Transverse colon (tissue), 4 donors: ENCODE data around the gene ZFPM1. TPM values are rescaled to one million over a fixed set of nuclear protein-coding genes. Genes with fewer than 3 reads are reported as not detected.

Source experiments
- DNase-seq: peaks from one replicate; pipeline ENCODE4 v3.0.0-alpha.2; 2019
- H3K27ac ChIP-seq, 4 donors: fragments of 200-600 bp; sonication (generic); 2 replicates each; pipeline ENCODE4 v1.5.1; 2016 to 2018; ENCODE audit warnings: inconsistent platforms in 4 of 4
- H3K27me3 ChIP-seq: fragments of 200-600 bp; sonication (generic); 2 replicates; pipeline ENCODE4 v1.5.1; 2017; ENCODE audit warnings: inconsistent platforms
- H3K36me3 ChIP-seq, 4 donors: fragments of 200-600 bp; sonication (generic); 2 replicates each; pipeline ENCODE4 v1.5.1; 2017 to 2019; ENCODE audit warnings: inconsistent platforms in 4 of 4
- H3K4me1 ChIP-seq, 4 donors: fragments of 200-600 bp; sonication (generic); 2 replicates each; pipeline ENCODE4 v1.5.1; 2017 to 2020; ENCODE audit warnings: inconsistent platforms in 4 of 4
- H3K4me3 ChIP-seq, 4 donors: fragments of 200-600 bp; sonication (generic); 1 replicate in 1 of 4; 2 replicates in 3 of 4; pipeline versions ENCODE4 v1.5.1 to v1.6.1; 2017 to 2019; ENCODE audit warnings: inconsistent platforms in 4 of 4
- H3K9me3 ChIP-seq, 2 donors: fragments of 200-600 bp; sonication (generic); 2 replicates each; pipeline ENCODE4 v1.5.1; 2017 to 2019; ENCODE audit warnings: inconsistent platforms in 2 of 2
- EP300 ChIP-seq: sonication (generic); formaldehyde crosslinking; IDR thresholded peaks from one replicate; pipeline ENCODE4 v1.6.1; 2017; ENCODE audit warnings: antibody characterized with exemption, low read depth
- POLR2A ChIP-seq: fragments of 450-650 bp; IDR thresholded peaks from one replicate; pipeline ENCODE4 v1.6.1; 2016; ENCODE audit warnings: antibody characterized with exemption, mild to moderate bottlenecking, moderate library complexity
- POLR2AphosphoS5 ChIP-seq, 3 donors: sonication (generic); formaldehyde crosslinking; IDR thresholded peaks; one replicate each; pipeline ENCODE4 v1.6.1; 2016; ENCODE audit warnings: antibody characterized with exemption in 3 of 3
- WGBS, 2 donors: methylation state at CpG; one replicate each; pipeline ENCODE4 v1.1.5; 2018; ENCODE audit warnings: low coverage in 1 of 2; 5-methylcytosine and 5-hydroxymethylcytosine counted together
- in situ Hi-C, 4 donors: fragments of 200-750 bp; cut with MboI; loops; one replicate each; pipeline versions ENCODE4 v1.15.0 to v1.15.1; 2017; ENCODE audit warnings: low sequenced_read_pairs in 3 of 4, low pct_ligation_motif_present in 1 of 4, low pct_unique_long_range_greater_than_20kb in 1 of 4
- intact Hi-C: fragments of 100-400 bp; cut with DNase I; formaldehyde crosslinking; loops from one replicate; pipeline ENCODE4 v1.15.1; 2023; ENCODE audit warnings: low total_unique reads
- total RNA-seq, 4 donors: library from RNA; depleted of rRNA; stranded (reverse); fragments of >200 nt; gene quantifications; one replicate each; pipeline ENCODE4 v1.1.0, GENCODE V29; 2016
- TF ChIP-seq, protein P1 (sequence below), 5 experiments: fragments of 200-600 bp in 3 of 5; fragments of 450-650 bp in 2 of 5; sonication (generic) in 3 of 5; IDR thresholded peaks; 1 replicate in 2 of 5; 2 replicates in 3 of 5; pipeline ENCODE4 v1.5.1; 2016 to 2017; ENCODE audit warnings: antibody characterized with exemption in 5 of 5, inconsistent platforms in 3 of 5, mild to moderate bottlenecking in 2 of 5, moderate library complexity in 1 of 5

The ZFPM1 gene
- total RNA-seq, 4 donors from 2014 or later, result 1.2 to 4.6 (median 3.1) TPM

DNA sequence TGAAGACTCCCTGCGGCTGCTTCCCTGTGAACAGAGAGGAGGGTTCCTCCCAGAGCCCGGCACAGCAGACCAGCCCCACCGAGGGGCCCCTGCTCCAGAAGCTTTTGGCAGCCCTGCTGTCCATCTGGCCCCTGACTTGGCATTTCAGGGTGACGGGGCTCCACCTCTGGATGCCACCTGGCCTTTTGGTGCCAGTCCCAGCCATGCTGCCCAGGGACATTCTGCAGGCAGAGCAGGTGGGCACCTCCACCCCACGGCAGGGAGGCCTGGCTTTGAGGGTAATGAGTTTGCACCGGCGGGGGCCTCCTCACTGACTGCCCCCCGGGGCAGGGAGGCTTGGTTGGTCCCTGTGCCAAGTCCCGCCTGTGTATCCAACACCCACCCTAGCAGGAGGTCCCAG is 20.3 kb upstream of the ZFPM1 start:
- Histone ChIP-seq H3K9me3 (no peaks in the 10 kb centered on the region), H3K4me1 (peaks cover 0 to 19% (median 8%) of the 10 kb centered on the region in 4 donors), H3K4me3 (no peak overlapping the region), H3K36me3 (no peaks in the 10 kb centered on the region), H3K27ac (no peak overlapping the region), H3K27me3 (peaks cover 59% of the 10 kb centered on the region)
- TF ChIP-seq POLR2A (no peak), EP300 (no peak)
- WGBS, 2 donors, result 84% methylated on average over 9 of the region's 9 CpGs; no CpG with 5 or more reads in 1 of the 2 donors
- DNase-seq, result no peak
- in situ Hi-C loops (loop anchor here in 1 of 4 donors (25.0 kb wide), 1 partner anchor 130 kb away; the partner anchor contains the start of gene ZC3H18), intact Hi-C loops (loop anchor here (10.0 kb wide), 1 partner anchor 238 kb away; no protein-coding TSS in a partner anchor)

DNA sequence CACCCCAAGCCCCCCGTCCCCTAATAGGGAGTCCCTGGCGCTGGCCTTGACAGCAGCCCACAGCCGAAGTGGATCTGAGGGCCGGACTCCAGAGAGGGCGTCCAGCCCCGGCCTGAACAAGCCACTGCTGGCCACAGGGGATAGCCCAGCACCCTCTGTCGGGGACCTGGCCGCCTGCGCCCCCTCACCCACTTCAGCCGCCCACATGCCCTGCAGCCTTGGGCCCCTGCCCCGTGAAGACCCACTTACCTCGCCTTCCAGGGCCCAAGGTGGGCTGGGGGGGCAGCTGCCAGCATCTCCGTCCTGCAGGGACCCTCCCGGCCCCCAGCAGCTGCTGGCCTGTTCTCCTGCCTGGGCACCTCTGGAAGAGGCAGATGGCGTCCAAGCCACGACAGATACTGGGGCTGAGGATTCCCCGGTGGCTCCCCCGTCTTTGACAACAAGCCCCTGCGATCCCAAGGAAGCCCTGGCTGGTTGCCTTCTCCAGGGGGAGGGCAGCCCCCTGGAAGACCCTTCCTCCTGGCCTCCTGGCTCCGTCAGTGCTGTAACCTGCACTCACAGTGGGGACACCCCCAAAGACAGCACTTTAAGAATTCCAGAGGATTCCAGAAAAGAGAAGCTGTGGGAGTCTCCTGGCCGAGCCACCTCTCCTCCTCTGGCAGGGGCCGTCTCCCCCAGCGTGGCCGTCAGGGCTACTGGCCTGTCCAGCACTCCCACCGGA is 19.3 kb upstream of the ZFPM1 start:
- Histone ChIP-seq H3K9me3 (no peaks in the 10 kb centered on the region), H3K4me1 (peaks cover 0 to 19% (median 8%) of the 10 kb centered on the region in 4 donors), H3K27me3 (peaks cover 53% of the 10 kb centered on the region), H3K36me3 (no peaks in the 10 kb centered on the region), H3K4me3 (no peak overlapping the region), H3K27ac (no peak overlapping the region)
- 87% methylated on average over 21 of the region's 25 CpGs; no CpG with 5 or more reads in 1 of the 2 donors for WGBS, 2 donors
- in situ Hi-C loops, result loop anchor here in 1 of 4 donors (25.0 kb wide), 1 partner anchor 129 kb away; the partner anchor contains the start of gene ZC3H18
- intact Hi-C loops, result loop anchor here (10.0 kb wide), 1 partner anchor 239 kb away; no protein-coding TSS in a partner anchor
- no peak for DNase-seq
- TF ChIP-seq EP300 (no peak), POLR2AphosphoS5 (IDR thresholded peaks at IDR 0.05) (no peak)

DNA sequence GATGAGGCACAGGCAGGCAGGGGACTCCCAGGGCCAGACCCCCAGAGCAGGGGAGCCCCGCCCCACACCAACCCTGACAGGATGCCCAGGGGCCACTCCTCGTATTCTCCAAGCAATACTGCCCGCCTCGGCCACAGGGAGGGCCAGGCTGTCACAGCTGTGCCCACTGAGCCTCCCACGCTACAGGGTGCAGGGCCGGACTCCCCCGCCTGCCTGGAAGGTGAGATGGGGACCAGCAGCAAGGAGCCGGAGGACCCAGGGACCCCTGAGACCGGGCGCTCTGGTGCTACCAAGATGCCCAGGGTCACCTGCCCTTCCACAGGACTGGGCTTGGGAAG is 18.8 kb upstream of the ZFPM1 start:
- Histone ChIP-seq H3K4me3 (no peak overlapping the region), H3K36me3 (no peaks in the 10 kb centered on the region), H3K27ac (no peak overlapping the region), H3K27me3 (peaks cover 49% of the 10 kb centered on the region), H3K4me1 (peaks cover 0 to 19% (median 8%) of the 10 kb centered on the region in 4 donors), H3K9me3 (no peaks in the 10 kb centered on the region)
- DNase-seq, result no peak
- WGBS, 2 donors, result 94% methylated on average over 10 of the region's 10 CpGs; no CpG with 5 or more reads in 1 of the 2 donors
- intact Hi-C loops (loop anchor here (10.0 kb wide), 1 partner anchor 240 kb away; no protein-coding TSS in a partner anchor), in situ Hi-C loops (loop anchor here in 1 of 4 donors (25.0 kb wide), 1 partner anchor 128 kb away; the partner anchor contains the start of gene ZC3H18)
- TF ChIP-seq POLR2A (no peak), EP300 (no peak), POLR2AphosphoS5 (IDR thresholded peaks at IDR 0.05) (no peak)

DNA sequence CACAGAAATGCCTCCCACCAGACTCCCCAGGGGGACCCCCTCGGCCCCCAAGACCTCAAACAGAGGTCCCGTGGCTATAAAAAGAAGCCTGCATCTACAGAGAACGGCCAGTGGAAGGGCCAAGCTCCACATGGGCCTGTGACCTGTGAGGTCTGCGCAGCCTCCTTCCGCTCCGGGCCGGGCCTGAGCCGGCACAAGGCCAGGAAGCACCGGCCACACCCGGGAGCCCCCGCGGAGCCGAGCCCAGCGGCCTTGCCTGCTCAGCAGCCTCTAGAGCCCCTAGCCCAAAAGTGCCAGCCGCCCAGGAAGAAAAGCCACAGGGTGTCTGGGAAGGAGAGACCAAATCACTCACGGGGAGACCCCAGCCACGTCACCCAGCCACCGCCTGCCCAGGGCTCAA is 18.3 kb upstream of the ZFPM1 start:
- H3K4me3 ChIP-seq, result no peak overlapping the region
- TF ChIP-seq, protein P1, sequence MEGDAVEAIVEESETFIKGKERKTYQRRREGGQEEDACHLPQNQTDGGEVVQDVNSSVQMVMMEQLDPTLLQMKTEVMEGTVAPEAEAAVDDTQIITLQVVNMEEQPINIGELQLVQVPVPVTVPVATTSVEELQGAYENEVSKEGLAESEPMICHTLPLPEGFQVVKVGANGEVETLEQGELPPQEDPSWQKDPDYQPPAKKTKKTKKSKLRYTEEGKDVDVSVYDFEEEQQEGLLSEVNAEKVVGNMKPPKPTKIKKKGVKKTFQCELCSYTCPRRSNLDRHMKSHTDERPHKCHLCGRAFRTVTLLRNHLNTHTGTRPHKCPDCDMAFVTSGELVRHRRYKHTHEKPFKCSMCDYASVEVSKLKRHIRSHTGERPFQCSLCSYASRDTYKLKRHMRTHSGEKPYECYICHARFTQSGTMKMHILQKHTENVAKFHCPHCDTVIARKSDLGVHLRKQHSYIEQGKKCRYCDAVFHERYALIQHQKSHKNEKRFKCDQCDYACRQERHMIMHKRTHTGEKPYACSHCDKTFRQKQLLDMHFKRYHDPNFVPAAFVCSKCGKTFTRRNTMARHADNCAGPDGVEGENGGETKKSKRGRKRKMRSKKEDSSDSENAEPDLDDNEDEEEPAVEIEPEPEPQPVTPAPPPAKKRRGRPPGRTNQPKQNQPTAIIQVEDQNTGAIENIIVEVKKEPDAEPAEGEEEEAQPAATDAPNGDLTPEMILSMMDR (IDR thresholded peaks at IDR 0.05), result no peak
- DNase-seq, result no peak
- H3K27ac ChIP-seq, result no peak overlapping the region
- 75% methylated on average over 17 of the region's 18 CpGs; no CpG with 5 or more reads in 1 of the 2 donors for WGBS, 2 donors
- intact Hi-C loops, result loop anchor here (10.0 kb wide), 1 partner anchor 240 kb away; no protein-coding TSS in a partner anchor
- no peaks in the 10 kb centered on the region for H3K9me3 ChIP-seq
- H3K4me1 ChIP-seq, result peaks cover 0 to 19% (median 7%) of the 10 kb centered on the region in 4 donors
- in situ Hi-C loops, result loop anchor here in 1 of 4 donors (25.0 kb wide), 1 partner anchor 128 kb away; the partner anchor contains the start of gene ZC3H18
- H3K27me3 ChIP-seq, result peaks cover 45% of the 10 kb centered on the region
- H3K36me3 ChIP-seq, result no peaks in the 10 kb centered on the region

DNA sequence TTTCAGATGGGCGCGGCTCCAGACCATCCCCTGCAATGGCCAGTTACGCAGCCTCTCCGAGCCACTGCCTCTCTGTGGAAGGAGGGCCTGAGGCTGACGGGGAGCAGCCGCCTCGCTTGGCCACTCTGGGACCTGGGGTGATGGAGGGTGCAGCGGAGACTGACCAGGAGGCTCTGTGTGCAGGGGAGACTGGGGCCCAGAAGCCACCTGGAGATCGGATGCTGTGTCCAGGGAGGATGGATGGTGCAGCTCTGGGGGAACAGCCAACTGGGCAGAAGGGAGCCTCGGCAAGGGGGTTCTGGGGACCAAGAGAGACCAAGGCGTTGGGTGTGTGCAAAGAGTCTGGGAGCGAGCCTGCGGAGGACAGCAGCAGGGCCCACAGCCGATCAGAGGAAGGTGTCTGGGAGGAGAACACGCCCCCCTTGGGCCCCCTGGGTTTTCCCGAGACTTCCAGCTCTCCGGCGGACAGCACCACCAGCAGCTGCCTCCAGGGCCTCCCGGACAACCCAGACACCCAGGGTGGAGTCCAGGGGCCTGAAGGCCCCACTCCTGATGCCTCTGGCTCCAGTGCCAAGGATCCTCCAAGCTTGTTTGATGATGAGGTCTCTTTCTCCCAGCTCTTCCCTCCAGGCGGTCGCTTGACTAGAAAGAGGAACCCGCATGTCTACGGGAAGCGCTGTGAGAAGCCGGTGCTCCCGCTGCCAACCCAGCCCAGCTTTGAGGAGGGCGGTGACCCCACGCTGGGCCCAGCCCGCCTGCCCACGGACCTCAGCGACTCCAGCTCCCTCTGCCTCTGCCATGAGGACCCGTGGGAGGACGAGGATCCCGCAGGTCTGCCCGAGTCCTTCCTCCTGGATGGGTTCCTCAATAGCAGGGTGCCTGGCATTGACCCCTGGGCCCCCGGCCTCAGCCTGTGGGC is 17.4 kb upstream of the ZFPM1 start:
- DNase-seq, result no peak
- H3K27ac ChIP-seq, result no peak overlapping the region
- H3K36me3 ChIP-seq, result no peaks in the 10 kb centered on the region
- H3K4me1 ChIP-seq, result peaks cover 0 to 10% (median 3%) of the 10 kb centered on the region in 4 donors
- in situ Hi-C loops (loop anchor here in 1 of 4 donors (25.0 kb wide), 1 partner anchor 127 kb away; the partner anchor contains the start of gene ZC3H18), intact Hi-C loops (loop anchor here (10.0 kb wide), 1 partner anchor 241 kb away; no protein-coding TSS in a partner anchor)
- no peak for TF ChIP-seq POLR2A
- no peak for TF ChIP-seq EP300
- H3K9me3 ChIP-seq, result no peaks in the 10 kb centered on the region
- H3K27me3 ChIP-seq, result peaks cover 36% of the 10 kb centered on the region
- 78% methylated on average over 34 of the region's 36 CpGs; no CpG with 5 or more reads in 1 of the 2 donors for WGBS, 2 donors
- no peak overlapping the region for H3K4me3 ChIP-seq
